K562 (cell line): Measurements from ENCODE around the gene HSDL2. TPM values are rescaled to one million over a fixed set of nuclear protein-coding genes. Genes with fewer than 3 reads are reported as not detected.
"Not testable (repeated sequence)": the region's sequence is repeated elsewhere in the genome, so short reads cannot be mapped to it uniquely, and the experiment has no call there.

Experiments
- ATAC-seq: fragments of 200-7000 bp; cut with Tn5 transposase; 3 replicates; pipeline ENCODE4 v1.9.1; 2020; ENCODE audit warnings: moderate library complexity
- BruUV-seq: library from RNA; stranded (reverse); fragments of 400-500 nt; replicated peaks from 2 replicates; lab custom pipeline; 2021; lab: Mats Ljungman, UMichigan
- CTCF ChIA-PET: fragments of 300-600 bp; formaldehyde crosslinking; extraction: SDS; loops from one replicate; lab custom pipeline; 2021; ENCODE audit warnings: low intra/inter-chr PET ratio; lab: Yijun Ruan, JAX
- POLR2A ChIA-PET: fragments of 300-600, 350-650 bp; sonication (Branson Sonifier 250); formaldehyde crosslinking; extraction: SDS; loops from one replicate; lab custom pipeline; 2021; ENCODE audit warnings: antibody characterized with exemption, inconsistent platforms; lab: Yijun Ruan, JAX
- DNase-seq, 4 experiments: peaks; one replicate each; pipeline versions ENCODE4 v3.0.0 to v3.0.0-alpha.2; 2011 to 2018; ENCODE audit warnings: low spot score in 3 of 4, mixed read lengths in 3 of 4; ENCODE audit errors: extremely low read depth in 1 of 4
- FAIRE-seq: peaks from 2 replicates; lab custom pipeline; 2011; peaks lifted over from hg19 to GRCh38; lab: Jason Lieb, UNC
- H2AFZ ChIP-seq: 2 replicates; pipeline ENCODE4 v1.6.0; 2011; ENCODE audit warnings: low read depth, low read length, control low read depth, inconsistent platforms
- H3K27ac ChIP-seq: fragments of 200-600 bp; 3 replicates; pipeline ENCODE4 v1.8.0; 2011; ENCODE audit warnings: low read depth, mild to moderate bottlenecking, control low read depth, inconsistent platforms, low read length, moderate library complexity, mixed read lengths; ENCODE audit errors: extremely low read depth
- H3K27me3 ChIP-seq, 2 experiments: fragments of 300-600 bp in 1 of 2; 2 replicates in 1 of 2; 3 replicates in 1 of 2; pipeline versions ENCODE4 v1.6.0 to v1.8.0; 2011; ENCODE audit warnings: inconsistent platforms in 2 of 2, low read length in 2 of 2, mild to moderate bottlenecking in 1 of 2, mixed read lengths in 1 of 2, moderate library complexity in 1 of 2; ENCODE audit not compliant: control insufficient read depth in 2 of 2, insufficient read depth in 2 of 2
- H3K36me3 ChIP-seq: fragments of 300-600 bp; 3 replicates; pipeline ENCODE4 v1.8.0; 2011; ENCODE audit warnings: mild to moderate bottlenecking, low read length, inconsistent platforms; ENCODE audit not compliant: control insufficient read depth, insufficient read depth
- H3K4me1 ChIP-seq, 2 experiments: fragments of 200-600 bp in 1 of 2; replicated peaks in 1 of 2; 2 replicates in 1 of 2; 3 replicates in 1 of 2; pipeline versions ENCODE4 v1.5.1 to v1.8.0; 2011; ENCODE audit warnings: inconsistent platforms in 2 of 2, low read length in 2 of 2, mild to moderate bottlenecking in 1 of 2, mixed read lengths in 1 of 2, moderate library complexity in 1 of 2; ENCODE audit not compliant: control insufficient read depth in 2 of 2, insufficient read depth in 2 of 2
- H3K4me2 ChIP-seq: 2 replicates; pipeline ENCODE4 v1.6.1; 2011; ENCODE audit warnings: low read length, control low read depth, inconsistent platforms, mixed read lengths; ENCODE audit not compliant: insufficient read depth
- H3K4me3 ChIP-seq: fragments of 200-600 bp; sonication (generic), shearing (Covaris generic); 2 replicates; pipeline ENCODE4 v1.5.1; 2016; ENCODE audit warnings: control low read depth, inconsistent platforms
- H3K79me2 ChIP-seq: fragments of 200-600 bp; 3 replicates; pipeline ENCODE4 v1.8.0; 2011; ENCODE audit warnings: low read length, inconsistent platforms; ENCODE audit not compliant: control insufficient read depth, insufficient read depth
- H3K9ac ChIP-seq, 2 experiments: 2 replicates each; pipeline versions ENCODE4 v1.6.0 to v1.6.1; 2011; ENCODE audit warnings: low read depth in 2 of 2, low read length in 2 of 2, control low read depth in 1 of 2, inconsistent platforms in 1 of 2, mild to moderate bottlenecking in 1 of 2, mixed read lengths in 1 of 2; ENCODE audit not compliant: insufficient read depth in 1 of 2
- H3K9me1 ChIP-seq: one replicate; pipeline ENCODE4 v1.6.0; 2011; ENCODE audit warnings: inconsistent platforms, mild to moderate bottlenecking, low read length, moderate library complexity; ENCODE audit not compliant: control insufficient read depth, insufficient read depth
- H3K9me3 ChIP-seq: replicated peaks from 2 replicates; pipeline ENCODE4 v1.5.1; 2011; ENCODE audit warnings: low read depth, low read length, inconsistent platforms; ENCODE audit not compliant: control insufficient read depth, insufficient read depth
- H4K20me1 ChIP-seq: replicated peaks from 2 replicates; pipeline ENCODE4 v1.6.1; 2011; ENCODE audit warnings: low read length, inconsistent platforms, mixed read lengths; ENCODE audit not compliant: control insufficient read depth, insufficient read depth
- CBX1 ChIP-seq: sonication (generic); IDR thresholded peaks from 2 replicates; pipeline ENCODE4 v1.6.1; 2016; ENCODE audit warnings: antibody characterized with exemption, low read depth, mild to moderate bottlenecking
- HNRNPLL ChIP-seq: fragments of 200-400 bp; formaldehyde crosslinking; IDR thresholded peaks from 2 replicates; pipeline ENCODE4 v1.6.1; 2017; ENCODE audit warnings: low read length, low read depth, mild to moderate bottlenecking; ENCODE audit not compliant: poor library complexity, severe bottlenecking
- NR4A1 ChIP-seq, 2 experiments: fragments of 250-450 bp in 1 of 2; fragments of 450-650 bp in 1 of 2; sonication (Bioruptor Pico) in 1 of 2; IDR thresholded peaks; 2 replicates each; pipeline versions ENCODE4 v1.4.0 to v1.6.1; 2016 to 2020; ENCODE audit warnings: mild to moderate bottlenecking in 2 of 2, missing compliant biosample characterization in 1 of 2, missing genetic modification characterization in 1 of 2, moderate library complexity in 1 of 2
- PHF20 ChIP-seq: fragments of 450-650 bp; IDR thresholded peaks from 2 replicates; pipeline ENCODE4 v1.6.1; 2018; ENCODE audit not compliant: partially characterized antibody
- TEAD1 ChIP-seq, 2 experiments: fragments of 450-650 bp in 1 of 2; sonication (generic) in 1 of 2; formaldehyde crosslinking; IDR thresholded peaks; 2 replicates each; pipeline versions ENCODE4 v1.4.0 to v1.8.0; 2020 to 2022; ENCODE audit warnings: mild to moderate bottlenecking in 2 of 2, missing genetic modification reagents in 1 of 2
- THAP12 ChIP-seq: fragments of 250-450 bp; sonication (Bioruptor Pico); IDR thresholded peaks from 2 replicates; pipeline ENCODE4 v1.9.0; 2021; ENCODE audit warnings: mild to moderate bottlenecking, inconsistent platforms
- ZNF165 ChIP-seq: fragments of 250-450 bp; sonication (Bioruptor Pico); IDR thresholded peaks from 2 replicates; pipeline ENCODE4 v1.4.0; 2020; ENCODE audit warnings: borderline replicate concordance
- ZNF24 ChIP-seq: fragments of 450-650 bp; IDR thresholded peaks from 2 replicates; pipeline ENCODE4 v1.6.1; 2016
- ZNF316 ChIP-seq: fragments of 450-650 bp; IDR thresholded peaks from 2 replicates; pipeline ENCODE4 v1.6.1; 2016
- WGBS: fragments of 100-300 bp; shearing (Covaris generic); methylation state at CpG from one replicate; pipeline ENCODE4 v1.1.6; 2016; ENCODE audit warnings: low coverage, mixed read lengths; ENCODE audit not compliant: insufficient coverage; ENCODE audit errors: missing lambda C conversion rate; 5-methylcytosine and 5-hydroxymethylcytosine counted together
- in situ Hi-C: fragments of 300-500 bp; cut with MboI; formaldehyde crosslinking; loops from 4 replicates; pipeline ENCODE4 v1.15.0; 2018; ENCODE audit warnings: inconsistent platforms, mixed read lengths
- intact Hi-C: fragments of 100-400 bp; cut with micrococcal nuclease; formaldehyde crosslinking; loops from 2 replicates; pipeline ENCODE4 v1.14.2; 2022
- polyA plus RNA-seq, 8 experiments: library from polyadenylated mRNA; depleted of rRNA in 4 of 8; stranded (reverse) in 5 of 8; unstranded in 3 of 8; fragments of >200 nt; fragmentation: Nextera tagmentation in 2 of 8; fragmentation: Illumina TruSeq in 1 of 8; extraction: Ambion mirVana in 2 of 8; extraction: Trizol in 1 of 8; gene quantifications; 2 replicates each; pipeline versions ENCODE4 v1.2.1 to v1.2.3, GENCODE V29; 2011 to 2014; ENCODE audit warnings: inconsistent platforms in 1 of 8, missing spikeins in 1 of 8
- total RNA-seq, 7 experiments: library from RNA; depleted of rRNA in 6 of 7; stranded (reverse); fragments of >200 nt in 6 of 7; fragmentation: Illumina TruSeq in 2 of 7; extraction: Trizol in 2 of 7; gene quantifications; 2 replicates each; pipeline versions ENCODE4 v1.2.1 to v1.2.3, GENCODE V29; 2011 to 2021; ENCODE audit warnings: low replicate concordance in 1 of 7
- TF ChIP-seq, protein P1 (sequence below): fragments of 250-450 bp; sonication (Bioruptor Pico); IDR thresholded peaks from 2 replicates; pipeline ENCODE4 v1.5.0; 2022; ENCODE audit warnings: mild to moderate bottlenecking

Gene HSDL2
- total and polyA plus RNA-seq, 9 of the 15 experiments (the other 6 are each of a cell fraction or from before 2014, with no cell fraction given): 22.8 to 74.1 (median 35.6) TPM

DNA sequence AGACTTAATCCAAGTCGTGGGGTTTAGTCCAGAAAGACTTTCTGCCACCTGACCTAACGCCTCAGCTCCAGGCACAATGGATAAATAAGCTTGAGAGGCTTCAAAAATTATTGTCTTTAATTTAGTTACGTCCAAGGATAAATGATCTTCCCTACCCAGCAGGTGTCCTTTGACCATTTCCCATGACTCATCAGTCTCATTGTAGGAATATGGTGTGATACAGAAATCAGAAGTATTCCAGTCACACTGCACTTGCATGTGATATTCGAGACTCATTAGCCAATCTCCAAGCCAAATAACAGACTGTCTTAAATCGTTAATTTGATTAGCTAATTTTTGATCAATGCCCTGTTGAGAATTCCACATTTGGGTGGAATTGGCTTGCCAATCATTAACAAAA lies 13.2 kb downstream of the HSDL2 start:
- CTCF ChIA-PET: interaction anchor here (0.6 kb wide), 1 partner anchor 318 kb away, joined by 5 read pairs; no protein-coding TSS in a partner anchor
- peak; percentile 10; the same call in 1 of the 2 replicates for TF ChIP-seq ZNF316
- H3K79me2 ChIP-seq, H3K4me3 ChIP-seq, H3K27me3 ChIP-seq, intact Hi-C loops, H3K9me3 ChIP-seq, H3K36me3 ChIP-seq, H3K4me2 ChIP-seq, H2AFZ ChIP-seq, H3K4me1 ChIP-seq, in situ Hi-C loops, H3K27ac ChIP-seq, FAIRE-seq, POLR2A ChIA-PET, H4K20me1 ChIP-seq, H3K9me1 ChIP-seq, ATAC-seq, DNase-seq, H3K9ac ChIP-seq, BruUV-seq: not testable (repeated sequence)
- 76% methylated on average over 5 of the region's 5 CpGs for WGBS

- no peaks in the 10 kb centered on the region for H3K4me1 ChIP-seq
- H3K4me3 ChIP-seq: no peak overlapping the region
- no peak overlapping the region for H3K4me2 ChIP-seq
- H3K9me3 ChIP-seq: no peaks in the 10 kb centered on the region; the same call in 1 of the 2 replicates
- no peak for ATAC-seq
- no peaks in the 10 kb centered on the region for H3K9me1 ChIP-seq
- intact Hi-C loops: no loop called here
- no peaks in the 10 kb centered on the region for H3K36me3 ChIP-seq
- FAIRE-seq: no peak
- no peak overlapping the region for H3K9ac ChIP-seq
- H4K20me1 ChIP-seq: no peaks in the 10 kb centered on the region
- H3K27ac ChIP-seq: no peak overlapping the region
- in situ Hi-C loops: no loop called here
- POLR2A ChIA-PET: no interaction called here
- BruUV-seq: no TSS peak
- H3K27me3 ChIP-seq: no peaks in the 10 kb centered on the region
- DNase-seq: no peak
- CTCF ChIA-PET: no interaction called here
- WGBS: 82% methylated on average over 6 of the region's 6 CpGs
- no peaks in the 10 kb centered on the region for H3K79me2 ChIP-seq
- H2AFZ ChIP-seq: no peak overlapping the region
- TF ChIP-seq TEAD1 (CRISPR knock-in tag; IDR thresholded peaks at IDR 0.05) (no peak), PHF20 (no peak), ZNF165 (CRISPR knock-in tag) (no peak), HNRNPLL (no peak), NR4A1 (CRISPR knock-in tag; IDR thresholded peaks at IDR 0.05) (no peak), NR4A1 (tag; IDR thresholded peaks at IDR 0.05) (no peak), ZNF24 (no peak), CBX1 (no peak), THAP12 (no peak)
- TF ChIP-seq, protein P1, sequence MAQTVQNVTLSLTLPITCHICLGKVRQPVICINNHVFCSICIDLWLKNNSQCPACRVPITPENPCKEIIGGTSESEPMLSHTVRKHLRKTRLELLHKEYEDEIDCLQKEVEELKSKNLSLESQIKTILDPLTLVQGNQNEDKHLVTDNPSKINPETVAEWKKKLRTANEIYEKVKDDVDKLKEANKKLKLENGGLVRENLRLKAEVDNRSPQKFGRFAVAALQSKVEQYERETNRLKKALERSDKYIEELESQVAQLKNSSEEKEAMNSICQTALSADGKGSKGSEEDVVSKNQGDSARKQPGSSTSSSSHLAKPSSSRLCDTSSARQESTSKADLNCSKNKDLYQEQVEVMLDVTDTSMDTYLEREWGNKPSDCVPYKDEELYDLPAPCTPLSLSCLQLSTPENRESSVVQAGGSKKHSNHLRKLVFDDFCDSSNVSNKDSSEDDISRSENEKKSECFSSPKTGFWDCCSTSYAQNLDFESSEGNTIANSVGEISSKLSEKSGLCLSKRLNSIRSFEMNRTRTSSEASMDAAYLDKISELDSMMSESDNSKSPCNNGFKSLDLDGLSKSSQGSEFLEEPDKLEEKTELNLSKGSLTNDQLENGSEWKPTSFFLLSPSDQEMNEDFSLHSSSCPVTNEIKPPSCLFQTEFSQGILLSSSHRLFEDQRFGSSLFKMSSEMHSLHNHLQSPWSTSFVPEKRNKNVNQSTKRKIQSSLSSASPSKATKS (CRISPR knock-in tag): no peak
Measured at GRCh38 chr9:112396416-112396815, 16.5 kb downstream of the HSDL2 start.
